Ramos (cell line): ENCODE measurements around the gene TEX19.

Source experiments
- in situ Hi-C: fragments of 300-500 bp; cut with MboI; formaldehyde crosslinking; loops from one replicate; pipeline ENCODE4 v1.14.3; 2022; ENCODE audit warnings: low sequenced_read_pairs; ENCODE audit not compliant: unreplicated experiment

Gene TEX19, protein sequence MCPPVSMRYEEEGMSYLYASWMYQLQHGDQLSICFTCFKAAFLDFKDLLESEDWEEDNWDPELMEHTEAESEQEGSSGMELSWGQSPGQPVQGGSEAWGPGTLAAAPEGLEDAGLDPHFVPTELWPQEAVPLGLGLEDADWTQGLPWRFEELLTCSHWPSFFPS

DNA sequence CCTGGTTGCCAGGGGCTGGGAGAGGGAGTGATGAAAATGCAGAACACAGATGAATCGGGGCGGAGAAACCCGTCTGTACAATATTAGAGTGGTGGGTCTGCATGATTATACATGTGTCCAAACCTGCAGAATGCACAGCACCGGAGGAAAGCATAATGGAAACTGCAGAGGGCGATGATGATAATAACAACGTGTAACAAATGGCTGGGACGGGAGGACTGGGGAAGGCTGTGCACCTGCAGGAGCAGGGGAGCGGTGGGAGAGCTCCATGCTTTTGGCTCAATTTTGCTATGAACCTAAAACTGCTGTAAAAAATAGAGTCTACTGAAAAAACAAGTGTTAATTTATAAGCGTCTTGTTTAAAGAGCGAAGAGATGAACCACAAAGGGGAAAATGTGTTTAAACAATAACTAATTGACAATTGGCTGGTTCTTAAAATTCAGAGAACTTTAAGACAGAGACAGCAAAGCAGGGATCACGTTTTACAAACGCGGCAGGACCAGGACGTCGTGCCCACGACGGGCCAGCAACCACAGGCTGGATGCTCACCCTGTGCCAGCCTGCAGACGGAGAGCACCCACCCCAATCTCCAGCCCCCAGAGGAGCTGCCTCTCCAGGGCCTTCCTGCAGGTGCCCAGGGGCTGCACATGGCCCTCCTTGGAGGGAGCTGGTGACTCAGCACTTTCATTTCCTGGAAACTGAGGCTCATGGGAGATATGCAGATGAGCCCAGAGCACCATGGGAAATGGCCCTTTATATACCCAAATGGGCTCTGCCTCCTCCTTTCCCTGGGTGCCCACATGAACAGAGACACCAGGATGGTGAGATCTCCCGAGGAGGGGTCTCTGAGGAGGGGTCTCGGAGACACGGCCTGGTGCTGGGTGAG, at the start of gene TEX19:
Gene TEX19, plus strand, starts transcription at position 783 of the 886 bp plus-strand sequence. CDS start 2,904 bp downstream, outside the sequence.
- in situ Hi-C loops: loop anchor here (5.0 kb wide), 1 partner anchor 49 kb away; no protein-coding TSS in a partner anchor

DNA sequence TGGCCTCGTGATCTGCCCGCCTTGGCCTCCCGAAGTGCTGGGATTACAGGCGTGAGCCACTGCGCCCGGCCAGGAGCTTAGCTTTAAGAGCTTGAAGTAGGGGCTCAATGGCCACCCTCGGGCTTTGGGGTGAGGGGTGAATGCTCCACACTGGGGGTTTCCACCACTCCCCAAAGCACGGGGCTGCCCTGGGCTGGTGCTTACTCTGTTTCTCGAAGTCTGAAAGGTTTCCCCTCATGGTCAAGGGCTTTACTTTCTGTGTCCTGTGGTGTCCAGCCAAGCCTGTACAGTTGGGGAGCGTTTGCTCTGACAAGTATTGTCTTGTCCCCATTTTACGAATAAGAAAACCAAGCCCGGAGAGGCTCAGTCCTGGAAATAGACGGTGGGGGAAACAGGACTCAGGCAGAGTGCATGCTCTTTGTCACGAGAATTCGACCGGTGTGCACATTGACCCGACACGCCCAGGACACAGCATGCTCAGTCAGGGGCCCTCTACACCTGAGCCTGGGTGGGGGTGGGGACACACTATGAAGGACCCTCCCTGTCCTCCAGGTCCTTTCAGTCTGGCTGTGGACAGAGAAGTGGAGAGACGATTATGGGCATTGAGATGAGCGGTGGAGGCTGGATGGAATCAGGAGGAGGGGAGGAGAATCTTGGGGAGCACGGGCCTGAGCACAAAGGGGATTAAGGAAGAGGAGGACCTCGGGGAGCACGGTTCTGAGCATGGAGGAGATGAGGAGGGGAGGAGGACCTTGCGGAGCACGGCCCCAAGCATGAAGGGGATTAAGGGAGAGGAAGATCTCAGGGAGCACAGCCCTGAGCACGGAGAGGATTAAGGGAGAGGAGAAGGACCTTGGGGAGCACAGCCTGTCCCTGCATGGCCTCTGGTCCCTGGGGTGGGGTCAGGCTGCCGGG, 49.1 kb upstream of the TEX19 start:
- in situ Hi-C loops: no loop called here

DNA sequence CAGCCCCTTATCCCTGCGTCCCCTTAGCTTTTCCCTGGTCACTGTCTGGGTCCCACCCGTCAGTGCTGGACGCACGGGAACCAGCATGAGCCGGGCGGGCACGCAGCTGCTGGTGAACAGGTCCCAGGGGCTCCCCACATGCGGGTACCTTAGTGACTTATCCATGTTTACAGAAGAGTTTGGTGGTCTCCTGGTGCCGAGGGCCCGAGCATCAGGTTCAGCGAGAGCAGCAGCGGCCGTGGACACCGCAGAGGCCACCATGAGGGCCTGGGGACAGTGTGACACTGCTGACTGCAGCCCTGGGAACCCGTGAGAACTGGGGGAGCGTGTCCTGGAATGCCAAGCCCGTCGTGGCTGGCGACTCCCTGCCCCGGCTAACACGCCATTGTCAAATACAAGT, 48.2 kb upstream of the TEX19 start:
- in situ Hi-C loops: no loop called here

DNA sequence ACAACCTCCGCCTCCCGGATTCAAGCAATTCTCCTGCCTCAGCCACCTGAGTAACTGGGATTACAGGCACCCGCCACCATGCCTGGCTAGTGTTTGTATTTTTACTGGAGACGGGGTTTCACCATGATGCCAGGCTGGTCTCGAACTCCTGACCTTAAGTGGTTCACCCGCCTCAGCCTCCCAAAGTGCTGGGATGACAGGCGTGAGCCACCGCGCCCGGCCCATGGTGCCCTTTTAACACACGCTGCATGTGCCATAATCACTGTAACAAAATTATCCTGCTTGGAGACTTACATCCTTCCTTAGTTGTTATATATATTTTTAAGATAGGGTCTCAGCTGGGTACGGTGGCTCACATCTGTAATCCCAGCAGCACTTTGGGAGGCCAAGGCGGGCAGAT, 47.1 kb upstream of the TEX19 start:
- in situ Hi-C loops: no loop called here

DNA sequence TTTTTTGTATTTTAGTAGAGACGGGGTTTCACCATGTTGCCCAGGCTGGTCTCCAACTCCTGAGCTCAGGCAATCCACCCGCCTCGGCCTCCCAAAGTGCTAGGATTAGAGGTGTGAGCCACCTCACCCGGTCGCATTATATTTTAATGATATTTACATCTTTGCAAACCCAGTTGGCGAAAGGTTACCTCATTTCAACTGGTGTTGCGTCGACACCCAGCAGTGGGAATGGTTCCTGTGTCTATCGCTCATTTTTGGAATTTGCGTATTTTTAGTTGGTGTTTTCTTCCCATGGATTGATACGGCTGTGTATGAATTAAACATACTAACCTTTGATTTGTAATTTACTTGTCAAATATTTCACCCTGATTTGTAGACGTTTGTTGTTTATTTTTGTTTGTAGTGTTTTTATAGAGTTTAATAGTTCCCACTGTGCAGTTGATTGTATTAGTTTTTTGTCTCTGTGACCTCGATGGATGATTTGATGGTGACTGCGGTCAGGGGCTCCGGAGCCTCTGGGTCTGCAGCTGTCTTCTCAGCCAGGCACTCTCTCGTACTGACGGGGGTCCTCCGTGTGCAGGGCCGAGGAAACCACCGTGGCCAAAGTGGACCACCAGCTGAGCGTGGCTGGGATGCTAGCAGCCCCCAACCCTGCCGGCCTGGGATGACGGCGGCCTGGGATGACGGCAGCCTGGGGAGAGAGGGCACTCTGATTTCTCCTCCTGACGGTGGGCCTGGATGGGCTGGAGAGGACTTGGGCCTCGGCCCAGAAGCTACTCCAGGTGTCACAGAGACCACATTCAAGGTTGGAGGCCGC, 45.6 kb upstream of the TEX19 start:
- in situ Hi-C loops: no loop called here

DNA sequence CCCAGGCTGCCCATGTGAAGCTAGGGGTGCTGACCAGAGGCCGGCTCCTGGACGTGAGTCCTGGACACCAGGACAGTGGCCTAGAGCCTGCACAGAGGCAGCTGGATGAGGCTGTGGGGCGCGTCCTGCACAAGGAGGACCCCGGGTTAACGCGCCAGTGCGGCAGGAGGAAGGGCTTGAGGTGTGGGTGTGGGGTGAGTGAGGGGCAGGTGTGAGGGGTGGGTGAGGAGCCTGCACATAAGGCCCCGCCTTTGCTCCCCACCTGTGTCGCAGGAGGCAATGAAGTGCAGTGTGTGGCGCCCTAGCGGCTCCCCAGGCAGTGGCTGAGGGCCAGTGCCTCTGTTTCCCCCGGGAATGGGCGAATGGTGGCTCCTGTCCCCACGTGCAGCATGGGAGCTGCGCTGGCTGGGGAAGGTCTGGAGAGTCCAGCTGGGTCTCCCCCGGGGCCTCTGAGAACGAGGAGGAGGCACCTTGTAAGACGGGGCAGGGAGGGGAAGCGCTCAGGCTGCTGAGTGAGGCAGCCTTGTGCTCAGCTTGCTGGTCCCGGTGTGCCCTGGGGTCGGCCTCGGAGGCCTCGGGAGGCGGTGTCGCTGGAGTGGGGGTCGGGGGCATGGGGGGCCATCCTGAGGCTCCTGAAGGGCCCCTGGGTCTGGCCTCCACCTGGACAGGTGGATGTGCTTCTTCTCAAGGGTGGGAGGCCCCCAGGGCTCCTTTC, 44.9 kb upstream of the TEX19 start:
- in situ Hi-C loops: no loop called here

DNA sequence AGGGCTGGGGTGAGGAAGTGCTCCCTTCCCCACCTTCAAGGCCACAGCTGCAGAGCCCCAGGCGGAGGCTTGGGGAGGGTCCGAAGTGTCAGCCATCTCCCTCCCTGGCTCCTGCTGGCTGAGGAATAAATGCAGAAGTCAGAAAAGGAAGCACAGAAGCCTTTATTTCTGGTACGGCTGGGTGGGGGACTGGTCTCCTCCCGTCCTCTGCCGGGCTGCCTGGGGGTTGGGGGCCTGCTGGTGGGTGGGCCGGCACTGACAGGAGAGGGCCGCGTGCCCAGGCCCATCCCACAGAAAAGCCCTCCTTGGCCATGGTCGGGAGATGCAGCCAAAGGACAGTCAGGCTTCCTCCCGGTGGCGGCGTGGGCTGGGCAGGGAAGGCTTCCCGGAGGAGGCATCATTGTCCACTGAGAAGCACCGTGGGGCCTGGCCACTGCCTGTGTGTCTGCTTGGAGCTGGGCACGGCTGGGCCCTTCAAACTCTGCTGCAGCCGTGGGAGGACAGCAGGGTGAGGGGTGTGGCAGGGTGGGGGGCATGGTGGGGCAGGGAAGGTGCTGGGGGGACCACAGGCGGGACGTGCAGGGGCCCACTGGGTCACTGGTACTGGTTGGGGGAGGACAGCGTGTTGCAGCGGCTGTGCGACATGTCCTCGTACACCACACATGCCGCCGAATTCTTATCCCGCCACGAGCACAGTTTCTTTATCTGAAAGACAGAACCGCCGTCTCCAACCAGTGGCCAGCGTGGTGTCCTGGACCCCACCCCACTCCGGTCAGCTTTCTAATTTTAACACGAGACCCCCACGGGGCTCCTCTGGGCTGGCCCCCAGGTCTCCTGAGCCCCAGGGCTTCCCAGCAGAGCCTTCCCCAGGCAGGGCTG, 44.1 kb upstream of the TEX19 start:
- in situ Hi-C loops: no loop called here

DNA sequence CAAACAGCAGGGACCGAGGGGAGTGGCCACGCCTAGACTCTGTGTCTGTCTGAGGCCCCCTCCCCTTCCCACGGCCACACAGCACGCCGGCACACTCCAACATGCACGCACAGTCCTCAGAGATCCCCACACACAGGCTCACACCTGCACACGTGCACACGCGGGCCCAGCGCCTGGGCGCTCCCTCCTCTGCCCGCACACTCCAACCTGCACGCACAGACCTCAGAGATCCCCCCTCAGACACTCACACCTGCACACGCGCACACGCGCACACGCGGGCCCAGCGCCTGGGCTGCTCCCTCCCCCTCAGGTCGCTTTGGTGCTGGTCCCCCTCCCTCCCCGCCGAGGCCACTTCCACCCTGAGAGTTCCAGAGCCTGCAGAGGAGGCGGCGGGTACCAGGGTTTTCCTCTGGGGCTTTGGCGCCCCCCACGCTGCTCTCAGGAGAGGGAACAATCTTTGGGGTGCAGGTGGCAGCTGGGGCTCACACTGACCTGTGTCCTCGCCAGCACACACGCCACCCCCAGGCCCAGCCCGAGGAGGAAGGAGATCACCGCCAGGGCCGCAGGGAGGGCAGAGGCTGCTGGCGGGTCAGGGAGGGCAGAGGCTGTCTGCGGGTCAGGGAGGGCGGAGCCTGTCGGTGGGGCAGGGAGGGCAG, 43.2 kb upstream of the TEX19 start:
- in situ Hi-C loops: no loop called here

DNA sequence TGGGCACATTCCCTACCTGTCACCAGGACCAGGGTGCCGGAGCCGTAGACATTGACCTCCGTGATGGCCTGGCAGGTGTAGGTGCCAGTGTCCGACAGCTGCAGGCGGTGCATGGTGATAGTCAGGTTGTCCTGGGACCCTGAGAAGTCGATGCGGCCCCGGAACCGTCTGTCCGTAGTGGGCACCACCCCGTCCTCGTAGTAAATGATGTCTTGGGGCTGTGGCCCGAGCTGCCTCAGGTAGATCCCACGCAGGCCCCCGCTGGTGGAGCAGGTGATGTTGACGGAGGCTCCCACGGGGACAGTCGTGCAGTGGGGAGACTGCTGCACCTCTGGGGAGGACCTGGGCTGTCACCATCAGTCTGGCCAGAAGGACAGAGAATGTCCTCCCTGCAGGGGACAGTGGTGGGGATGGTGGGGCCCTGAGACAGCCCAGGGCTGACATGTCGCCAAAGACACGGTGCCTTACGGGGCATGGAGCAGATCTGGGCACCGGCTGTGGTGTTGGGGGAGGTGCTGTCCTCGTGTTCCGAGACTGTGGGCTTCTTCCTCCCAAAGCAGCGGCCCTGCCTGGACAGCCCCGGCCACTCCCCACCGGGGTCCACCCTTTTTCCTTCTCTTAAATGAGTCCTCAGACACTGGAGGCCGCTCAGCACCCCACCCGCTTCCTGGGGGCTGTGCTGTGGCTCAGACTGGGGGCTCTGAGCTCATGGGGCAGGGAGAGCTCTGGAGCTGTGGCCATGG, 42.2 kb upstream of the TEX19 start:
- in situ Hi-C loops: no loop called here

DNA sequence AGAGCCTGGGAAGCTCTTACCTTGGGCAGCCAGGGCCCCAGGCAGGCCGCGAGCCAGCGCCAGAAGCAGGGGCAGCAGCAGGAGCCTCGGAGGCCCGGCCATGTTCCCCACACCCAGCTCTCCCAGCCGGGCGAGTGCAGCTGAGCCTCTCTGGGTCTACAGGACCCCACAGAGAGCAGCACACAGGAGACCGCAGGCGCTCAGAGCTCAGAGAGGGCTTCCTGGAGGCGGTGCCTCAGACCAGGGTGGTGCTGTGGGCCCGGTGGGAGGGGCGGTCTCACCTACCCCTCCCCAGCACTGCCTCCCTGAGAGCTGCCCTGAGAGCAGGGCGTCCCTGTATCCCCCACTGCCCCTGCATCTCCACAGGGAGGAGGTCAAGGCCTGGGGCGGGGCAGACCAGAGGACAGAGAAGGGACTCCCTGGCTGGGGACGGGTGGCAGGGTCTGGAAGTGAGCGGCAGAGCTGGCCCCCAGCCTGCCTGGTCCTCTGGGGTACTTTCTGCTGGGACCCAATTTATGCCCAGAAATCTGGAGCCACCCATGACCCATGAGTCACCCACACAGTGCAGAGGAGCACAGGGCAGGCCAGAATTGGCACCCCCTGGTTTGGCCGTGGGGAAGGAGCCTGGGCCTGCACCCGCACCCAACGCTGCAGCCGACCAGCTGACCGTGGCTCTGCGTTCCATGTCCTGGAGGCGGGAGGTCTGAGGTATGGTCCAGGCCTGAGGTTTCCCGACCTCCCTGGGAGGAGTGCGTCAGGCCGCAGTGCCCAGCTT, 41.5 kb upstream of the TEX19 start, which contains the start of gene CD7:
Gene CD7, minus strand, starts transcription at position 215 of the 775 bp plus-strand sequence. Its CDS starts 113 bp downstream, at position 102.
- in situ Hi-C loops: no loop called here

DNA sequence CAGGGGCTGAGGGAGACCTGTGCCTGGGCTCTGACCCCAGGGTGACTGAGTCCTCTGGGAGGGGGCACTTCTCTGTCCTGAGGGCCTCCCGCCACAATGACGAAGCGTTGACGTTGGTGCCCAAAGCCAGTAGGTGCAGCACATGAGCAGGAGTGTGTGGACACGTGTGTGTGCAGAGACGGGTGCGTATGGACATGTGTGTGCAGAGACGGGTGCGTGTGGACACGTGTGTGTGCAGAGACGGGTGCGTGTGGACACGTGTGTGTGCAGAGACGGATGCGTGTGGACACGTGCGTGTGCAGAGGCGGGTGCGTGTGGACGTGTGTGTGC, 40.9 kb upstream of the TEX19 start:
- in situ Hi-C loops: no loop called here

DNA sequence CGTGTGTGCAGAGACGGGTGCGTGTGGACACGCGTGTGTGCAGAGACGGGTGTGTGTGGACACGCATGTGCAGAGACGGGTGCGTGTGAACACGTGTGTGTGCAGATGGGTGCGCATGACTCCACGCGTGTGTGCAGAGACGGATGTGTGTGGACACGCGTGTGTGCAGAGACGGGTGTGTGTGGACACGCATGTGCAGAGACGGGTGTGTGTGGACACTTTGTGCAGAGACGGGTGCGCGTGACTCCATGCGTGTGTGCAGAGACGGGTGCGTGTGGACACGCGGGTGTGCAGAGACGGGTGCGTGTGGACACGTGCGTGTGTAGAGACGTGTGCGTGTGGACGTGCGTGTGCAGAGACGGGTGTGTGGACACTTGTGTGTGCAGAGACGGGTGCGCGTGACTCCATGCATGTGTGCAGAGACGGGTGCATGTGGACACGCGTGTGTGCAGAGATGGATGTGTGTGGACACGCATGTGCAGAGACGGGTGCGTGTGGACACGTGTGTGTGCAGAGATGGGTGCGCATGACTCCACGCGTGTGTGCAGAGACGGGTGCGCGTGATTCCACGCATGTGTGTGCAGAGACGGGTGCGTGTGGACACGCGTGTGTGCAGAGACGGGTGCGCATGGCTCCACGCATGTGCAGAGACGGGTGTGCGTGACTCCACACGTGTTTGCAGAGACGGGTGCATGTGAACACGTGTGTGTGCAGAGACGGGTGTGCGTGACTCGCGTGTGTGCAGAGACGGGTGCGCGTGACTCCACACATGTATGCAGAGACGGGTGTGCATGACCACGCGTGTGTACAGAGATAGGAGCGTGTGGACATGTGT, 40.1 kb upstream of the TEX19 start:
- in situ Hi-C loops: no loop called here

DNA sequence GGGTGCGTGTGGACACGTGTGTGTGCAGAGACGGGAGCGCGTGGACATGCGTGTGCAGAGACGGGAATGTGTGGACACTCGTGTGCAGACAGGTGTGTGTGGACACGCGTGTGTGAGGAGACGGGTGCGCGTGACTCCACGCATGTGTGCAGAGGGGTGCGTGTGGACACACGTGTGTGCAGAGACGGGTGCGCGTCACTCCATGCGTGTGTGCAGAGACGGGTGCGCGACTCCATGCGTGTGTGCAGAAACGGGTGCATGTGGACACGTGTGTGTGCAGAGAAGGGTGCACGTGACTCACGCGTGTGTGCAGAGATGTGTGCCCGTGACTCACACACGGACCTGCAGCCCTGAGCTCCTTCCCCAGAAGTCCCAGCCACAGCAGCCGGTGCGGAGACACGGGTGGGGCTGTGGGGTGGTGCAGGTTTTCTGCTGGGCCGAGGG, 39.4 kb upstream of the TEX19 start:
- in situ Hi-C loops: no loop called here

DNA sequence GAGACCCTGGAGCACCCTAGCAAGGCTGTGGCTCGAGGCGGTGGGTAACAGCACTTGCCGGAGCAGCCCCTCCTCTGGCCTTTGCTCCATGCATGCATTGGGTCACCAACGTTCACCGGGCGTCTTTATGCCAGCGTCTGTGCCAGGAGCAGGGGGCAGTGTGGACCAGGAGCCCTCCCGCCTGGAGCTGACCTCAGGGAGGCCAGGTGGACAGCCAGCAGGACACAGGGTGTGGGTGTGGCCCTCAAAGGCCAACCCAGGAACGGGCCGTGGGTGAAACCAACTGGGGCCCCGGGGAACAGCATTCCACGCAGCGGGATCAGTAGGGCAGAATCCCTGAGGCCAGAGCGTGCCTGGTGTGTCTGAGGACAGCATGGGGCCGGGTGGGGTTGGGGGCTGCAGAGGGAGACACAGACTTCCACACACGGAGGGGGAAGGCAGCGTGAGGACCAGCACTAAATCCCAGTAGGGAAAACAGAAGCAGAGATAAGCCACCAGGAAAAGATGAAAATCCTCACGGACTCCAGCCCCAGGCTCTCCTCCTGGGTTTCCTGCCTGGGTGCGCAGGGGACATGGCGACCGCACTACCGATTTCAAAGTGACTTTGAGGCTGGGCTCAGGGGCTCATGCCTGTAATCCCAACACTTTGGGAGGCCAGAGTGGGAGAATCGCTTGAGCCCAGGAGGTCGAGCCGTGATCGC, 38.8 kb upstream of the TEX19 start:
- in situ Hi-C loops: no loop called here
